K562 (cell line): ENCODE results near the gene SNRNP70.

Experiments
- CTCF ChIP-seq, 3 experiments: IDR thresholded peaks in 2 of 3; conservative IDR thresholded peaks in 1 of 3; 2 replicates each; pipeline ENCODE4 v1.5.1; 2011 to 2012; ENCODE audit warnings: low read length in 3 of 3, mild to moderate bottlenecking in 3 of 3, control low read depth in 2 of 3, improper control_type of control experiment in 1 of 3, inconsistent platforms in 1 of 3, low read depth in 1 of 3, mixed read lengths in 1 of 3, moderate library complexity in 1 of 3; ENCODE audit not compliant: insufficient read depth in 2 of 3
- FOXK2 ChIP-seq, 2 experiments: fragments of 450-650 bp; IDR thresholded peaks in 1 of 2; conservative IDR thresholded peaks in 1 of 2; 2 replicates each; pipeline ENCODE4 v1.6.1; 2016; ENCODE audit warnings: low read depth in 2 of 2, mild to moderate bottlenecking in 1 of 2
- MBD1 ChIP-seq: fragments of 250-450 bp; sonication (Bioruptor Pico); IDR thresholded peaks from 2 replicates; pipeline ENCODE4 v1.8.0; 2022; ENCODE audit warnings: inconsistent platforms
- POLR2AphosphoS5 ChIP-seq: IDR thresholded peaks from 2 replicates; pipeline ENCODE4 v1.6.1; 2011; ENCODE audit warnings: mild to moderate bottlenecking, low read depth, low read length, moderate library complexity; ENCODE audit not compliant: control insufficient read depth, insufficient read depth
- PRPF4 ChIP-seq: fragments of 200-400 bp; formaldehyde crosslinking; IDR thresholded peaks from one replicate; pipeline ENCODE4 v1.6.1; 2017; ENCODE audit warnings: low read length, low read depth, mild to moderate bottlenecking; ENCODE audit not compliant: insufficient read depth, poor library complexity, severe bottlenecking
- ZNF274 ChIP-seq: IDR thresholded peaks from 2 replicates; pipeline ENCODE4 v1.6.1; 2011; ENCODE audit warnings: low read depth, mild to moderate bottlenecking, low read length, moderate library complexity, borderline replicate concordance
- ZSCAN32 ChIP-seq: fragments of 450-650 bp; formaldehyde crosslinking; IDR thresholded peaks from 2 replicates; pipeline ENCODE4 v1.4.0; 2020; ENCODE audit warnings: mild to moderate bottlenecking, moderate library complexity
- TF ChIP-seq, protein P1 (sequence below): fragments of 450-650 bp; IDR thresholded peaks from 2 replicates; pipeline ENCODE4 v1.6.1; 2018; ENCODE audit not compliant: partially characterized antibody

GRCh38 chr19:49085868-49086232, 599 bp downstream of the SNRNP70 start:
- TF ChIP-seq ZNF274 (no peak), FOXK2 (conservative IDR thresholded peaks at IDR 0.05 in 1 of 2, IDR thresholded peaks at IDR 0.05 in 1 of 2; ENCODE audit: low read depth in 2 of 2) (no peak), PRPF4 (no peak), CTCF (IDR thresholded peaks at IDR 0.05 in 2 of 3, conservative IDR thresholded peaks at IDR 0.05 in 1 of 3; ENCODE audit: insufficient read depth in 2 of 3, low read depth in 1 of 3, low read length in 3 of 3) (no peak), POLR2AphosphoS5 (no peak), ZSCAN32 (CRISPR knock-in tag) (no peak), MBD1 (CRISPR knock-in tag) (no peak)
- TF ChIP-seq, protein P1, sequence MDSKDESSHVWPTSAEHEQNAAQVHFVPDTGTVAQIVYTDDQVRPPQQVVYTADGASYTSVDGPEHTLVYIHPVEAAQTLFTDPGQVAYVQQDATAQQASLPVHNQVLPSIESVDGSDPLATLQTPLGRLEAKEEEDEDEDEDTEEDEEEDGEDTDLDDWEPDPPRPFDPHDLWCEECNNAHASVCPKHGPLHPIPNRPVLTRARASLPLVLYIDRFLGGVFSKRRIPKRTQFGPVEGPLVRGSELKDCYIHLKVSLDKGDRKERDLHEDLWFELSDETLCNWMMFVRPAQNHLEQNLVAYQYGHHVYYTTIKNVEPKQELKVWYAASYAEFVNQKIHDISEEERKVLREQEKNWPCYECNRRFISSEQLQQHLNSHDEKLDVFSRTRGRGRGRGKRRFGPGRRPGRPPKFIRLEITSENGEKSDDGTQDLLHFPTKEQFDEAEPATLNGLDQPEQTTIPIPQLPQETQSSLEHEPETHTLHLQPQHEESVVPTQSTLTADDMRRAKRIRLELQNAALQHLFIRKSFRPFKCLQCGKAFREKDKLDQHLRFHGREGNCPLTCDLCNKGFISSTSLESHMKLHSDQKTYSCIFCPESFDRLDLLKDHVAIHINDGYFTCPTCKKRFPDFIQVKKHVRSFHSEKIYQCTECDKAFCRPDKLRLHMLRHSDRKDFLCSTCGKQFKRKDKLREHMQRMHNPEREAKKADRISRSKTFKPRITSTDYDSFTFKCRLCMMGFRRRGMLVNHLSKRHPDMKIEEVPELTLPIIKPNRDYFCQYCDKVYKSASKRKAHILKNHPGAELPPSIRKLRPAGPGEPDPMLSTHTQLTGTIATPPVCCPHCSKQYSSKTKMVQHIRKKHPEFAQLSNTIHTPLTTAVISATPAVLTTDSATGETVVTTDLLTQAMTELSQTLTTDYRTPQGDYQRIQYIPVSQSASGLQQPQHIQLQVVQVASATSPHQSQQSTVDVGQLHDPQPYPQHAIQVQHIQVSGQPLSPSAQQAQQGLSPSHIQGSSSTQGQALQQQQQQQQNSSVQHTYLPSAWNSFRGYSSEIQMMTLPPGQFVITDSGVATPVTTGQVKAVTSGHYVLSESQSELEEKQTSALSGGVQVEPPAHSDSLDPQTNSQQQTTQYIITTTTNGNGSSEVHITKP = no peak
